GM18873 (cell line): Measurements from ENCODE around the gene DCHS2.

ENCODE experiments used
- ATAC-seq: cut with Tn5 transposase; IDR thresholded peaks from one replicate; pipeline ENCODE4 v1.9.1; 2021; ENCODE audit warnings: mild to moderate bottlenecking, moderate library complexity, moderate number of reproducible peaks; ENCODE audit not compliant: unreplicated experiment, low FRiP score

Gene DCHS2

GRCh38 chr4:154399259-154399974 lies 92.2 kb downstream of the DCHS2 start:
- no peak for ATAC-seq

- ATAC-seq, result no peak
Measured at GRCh38 chr4:154390324-154390723, 101.3 kb downstream of the DCHS2 start.

- no peak for ATAC-seq
Measured at GRCh38 chr4:154389148-154389547, 102.5 kb downstream of the DCHS2 start.

GRCh38 chr4:154384012-154384411 lies 107.6 kb downstream of the DCHS2 start:
- no peak for ATAC-seq

- ATAC-seq, result no peak
Measured at GRCh38 chr4:154376486-154376885, 115.1 kb downstream of the DCHS2 start.

GRCh38 chr4:154368060-154368459 lies 123.5 kb downstream of the DCHS2 start:
- ATAC-seq, result no peak

- ATAC-seq, result no peak
Measured at GRCh38 chr4:154367659-154368058, 123.9 kb downstream of the DCHS2 start.

GRCh38 chr4:154366956-154367355 lies 124.6 kb downstream of the DCHS2 start:
- ATAC-seq, result no peak

GRCh38 chr4:154364066-154364845 lies 127.3 kb downstream of the DCHS2 start:
- ATAC-seq, result no peak

GRCh38 chr4:154361450-154361849 lies 130.1 kb downstream of the DCHS2 start:
- no peak for ATAC-seq

- ATAC-seq, result no peak
Measured at GRCh38 chr4:154360491-154360890, 131.1 kb downstream of the DCHS2 start.

GRCh38 chr4:154354883-154355282 lies 136.7 kb downstream of the DCHS2 start:
- no peak for ATAC-seq

GRCh38 chr4:154349829-154350228 lies 141.8 kb downstream of the DCHS2 start:
- ATAC-seq, result no peak

GRCh38 chr4:154348657-154349056 lies 142.9 kb downstream of the DCHS2 start:
- no peak for ATAC-seq

- ATAC-seq, result no peak
Measured at GRCh38 chr4:154345359-154345758, 146.2 kb downstream of the DCHS2 start.

- peak; percentile 54 for ATAC-seq
Measured at GRCh38 chr4:154344686-154345085, 146.9 kb downstream of the DCHS2 start.

- ATAC-seq, result no peak
Measured at GRCh38 chr4:154343651-154344050, 147.9 kb downstream of the DCHS2 start.

- no peak for ATAC-seq
Measured at GRCh38 chr4:154341448-154341847, 150.2 kb downstream of the DCHS2 start.

GRCh38 chr4:154335588-154335987 lies 156.0 kb downstream of the DCHS2 start:
- ATAC-seq, result no peak

- peak; percentile 83 for ATAC-seq
Measured at GRCh38 chr4:154332681-154333421, 158.7 kb downstream of the DCHS2 start.

- no peak for ATAC-seq
Measured at GRCh38 chr4:154329939-154330338, 161.7 kb downstream of the DCHS2 start.
